ENCODE data around the gene COL6A1.

DNA sequence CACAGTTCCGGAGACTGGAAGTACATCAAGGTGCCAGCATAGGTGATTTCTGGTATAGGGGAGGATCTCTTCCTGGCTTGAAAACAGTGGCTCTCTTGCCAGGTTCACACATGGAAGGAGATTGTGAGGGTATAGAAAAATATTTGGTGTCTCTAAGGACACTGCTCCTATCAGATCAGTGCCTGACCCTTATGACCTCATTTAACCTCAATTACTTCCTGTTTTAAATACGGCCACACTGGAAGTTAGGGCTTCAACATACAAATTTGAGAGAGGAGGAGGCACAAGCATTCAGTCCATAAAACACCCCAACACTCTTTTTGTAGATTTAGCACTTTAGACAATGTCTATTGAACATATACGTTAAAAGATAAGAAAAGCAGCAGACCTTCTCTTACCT is 37.0 kb downstream of the COL6A1 start:
- TF ChIP-seq, protein P1, sequence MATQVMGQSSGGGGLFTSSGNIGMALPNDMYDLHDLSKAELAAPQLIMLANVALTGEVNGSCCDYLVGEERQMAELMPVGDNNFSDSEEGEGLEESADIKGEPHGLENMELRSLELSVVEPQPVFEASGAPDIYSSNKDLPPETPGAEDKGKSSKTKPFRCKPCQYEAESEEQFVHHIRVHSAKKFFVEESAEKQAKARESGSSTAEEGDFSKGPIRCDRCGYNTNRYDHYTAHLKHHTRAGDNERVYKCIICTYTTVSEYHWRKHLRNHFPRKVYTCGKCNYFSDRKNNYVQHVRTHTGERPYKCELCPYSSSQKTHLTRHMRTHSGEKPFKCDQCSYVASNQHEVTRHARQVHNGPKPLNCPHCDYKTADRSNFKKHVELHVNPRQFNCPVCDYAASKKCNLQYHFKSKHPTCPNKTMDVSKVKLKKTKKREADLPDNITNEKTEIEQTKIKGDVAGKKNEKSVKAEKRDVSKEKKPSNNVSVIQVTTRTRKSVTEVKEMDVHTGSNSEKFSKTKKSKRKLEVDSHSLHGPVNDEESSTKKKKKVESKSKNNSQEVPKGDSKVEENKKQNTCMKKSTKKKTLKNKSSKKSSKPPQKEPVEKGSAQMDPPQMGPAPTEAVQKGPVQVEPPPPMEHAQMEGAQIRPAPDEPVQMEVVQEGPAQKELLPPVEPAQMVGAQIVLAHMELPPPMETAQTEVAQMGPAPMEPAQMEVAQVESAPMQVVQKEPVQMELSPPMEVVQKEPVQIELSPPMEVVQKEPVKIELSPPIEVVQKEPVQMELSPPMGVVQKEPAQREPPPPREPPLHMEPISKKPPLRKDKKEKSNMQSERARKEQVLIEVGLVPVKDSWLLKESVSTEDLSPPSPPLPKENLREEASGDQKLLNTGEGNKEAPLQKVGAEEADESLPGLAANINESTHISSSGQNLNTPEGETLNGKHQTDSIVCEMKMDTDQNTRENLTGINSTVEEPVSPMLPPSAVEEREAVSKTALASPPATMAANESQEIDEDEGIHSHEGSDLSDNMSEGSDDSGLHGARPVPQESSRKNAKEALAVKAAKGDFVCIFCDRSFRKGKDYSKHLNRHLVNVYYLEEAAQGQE (IDR thresholded peaks at IDR 0.05; ENCODE audit: insufficient read depth in 1 of 2, low read depth in 2 of 2, low read length in 2 of 2): no peak
- no peak for TF ChIP-seq POLR2AphosphoS5 (IDR thresholded peaks at IDR 0.05; ENCODE audit: low read depth, low read length)
- TF ChIP-seq FOXP2 (optimal IDR thresholded peaks at IDR 0.05; ENCODE audit: borderline replicate concordance, extremely low read depth, extremely low read length, insufficient read depth): no peak
- TF ChIP-seq TAF1 (IDR thresholded peaks at IDR 0.05; ENCODE audit: borderline replicate concordance, insufficient read depth, low read length): no peak

Data from PFSK-1 (cell line).